GM18873 (cell line): ENCODE measurements around the gene IL6R.

ENCODE experiments used
- ATAC-seq: cut with Tn5 transposase; IDR thresholded peaks from one replicate; pipeline ENCODE4 v1.9.1; 2021; ENCODE audit warnings: mild to moderate bottlenecking, moderate library complexity, moderate number of reproducible peaks; ENCODE audit not compliant: unreplicated experiment, low FRiP score

Gene IL6R

DNA sequence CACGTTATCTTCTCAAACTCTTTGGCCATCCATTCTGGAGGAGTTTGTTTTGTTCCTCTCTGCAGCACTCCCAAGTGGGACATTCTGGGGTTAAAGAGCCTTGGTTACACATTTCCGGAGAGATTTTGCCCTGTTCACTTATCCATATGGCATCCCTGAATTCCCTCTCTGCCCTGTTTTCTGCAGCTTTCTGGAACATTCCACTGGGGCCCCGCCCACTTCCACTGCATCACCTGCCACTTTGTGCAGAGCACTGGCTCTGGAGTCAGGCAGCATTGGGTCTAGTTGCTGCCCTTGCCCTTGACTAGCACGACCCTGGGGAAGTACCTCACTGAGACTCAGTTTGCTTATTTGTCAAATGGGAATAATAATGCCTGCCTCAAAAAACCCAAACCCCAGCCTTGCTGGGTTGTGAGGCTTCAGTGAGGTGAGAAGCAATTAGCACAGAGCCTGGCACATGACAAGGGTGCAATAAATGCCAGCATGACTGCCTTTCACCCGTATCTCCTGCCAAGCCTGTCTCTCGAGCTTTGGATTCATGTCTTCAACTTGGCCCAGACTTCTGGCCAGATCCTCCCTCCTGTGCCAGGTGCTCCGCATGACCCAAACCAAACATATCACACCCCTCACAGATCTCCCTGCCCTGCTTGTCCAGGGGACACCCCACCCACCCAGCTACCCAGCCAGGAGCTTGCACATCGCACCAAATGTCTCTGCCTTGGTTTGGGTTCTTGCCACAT lies 38.3 kb downstream of the IL6R start:
- ATAC-seq = no peak

DNA sequence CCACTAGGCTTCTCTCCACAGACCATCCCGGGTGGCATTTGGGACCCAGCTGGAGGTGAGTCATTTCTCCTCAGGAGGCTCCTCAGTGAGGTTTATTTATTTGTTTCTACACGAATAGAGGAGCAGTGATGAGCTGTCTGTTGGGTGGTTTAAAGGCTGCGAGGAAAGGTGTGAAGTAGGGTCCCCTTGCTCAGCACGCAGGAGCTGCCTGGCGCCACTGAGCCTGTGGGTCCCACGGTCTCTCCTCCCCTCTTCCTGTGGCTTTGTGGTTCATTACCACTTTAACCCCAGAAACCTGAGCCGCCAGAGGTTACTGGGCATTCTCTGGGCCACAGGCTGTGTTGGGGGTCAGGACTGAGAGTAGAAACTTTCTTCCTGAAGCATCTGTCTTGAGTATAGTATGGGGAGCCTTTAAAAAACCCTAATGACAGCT lies 39.9 kb downstream of the IL6R start:
- ATAC-seq = no peak

DNA sequence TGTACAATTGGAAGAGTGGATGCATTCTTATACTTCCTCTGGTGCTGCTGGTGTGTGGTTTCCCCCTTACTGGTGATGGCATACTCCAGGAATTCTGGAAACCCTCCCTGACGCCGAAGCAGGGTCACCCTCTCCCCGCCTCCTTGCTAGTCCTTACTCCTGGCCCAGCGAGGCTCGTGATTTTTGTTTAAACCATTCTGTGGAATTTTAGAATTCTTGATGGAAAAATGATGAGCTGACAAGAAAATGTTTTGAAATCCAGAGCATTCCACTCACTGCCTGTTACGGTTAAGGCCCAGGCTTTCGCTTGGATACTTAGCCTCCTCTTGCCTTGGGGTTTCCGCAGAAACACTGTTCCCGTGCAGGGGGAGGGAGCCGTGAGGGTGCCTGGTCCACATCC lies 41.1 kb downstream of the IL6R start:
- ATAC-seq = no peak

DNA sequence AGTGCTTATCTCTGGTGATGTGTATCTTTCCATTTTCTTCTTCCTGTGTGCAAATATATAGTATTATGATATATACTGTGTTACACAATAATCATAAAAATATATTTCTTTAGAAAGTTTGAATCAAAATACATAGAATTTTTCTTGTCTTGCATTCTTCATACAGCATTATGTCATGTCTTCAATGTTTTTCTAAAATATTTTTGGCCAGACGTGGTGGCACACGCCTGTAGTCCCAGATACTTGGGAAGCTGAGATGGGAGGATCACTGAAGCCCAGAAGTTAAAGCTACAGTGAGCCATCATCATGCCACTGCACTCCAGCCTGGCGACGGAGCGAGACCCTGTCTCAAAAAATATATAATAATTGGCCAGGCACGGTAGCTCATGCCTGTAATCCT lies 41.6 kb downstream of the IL6R start:
- ATAC-seq = no peak

DNA sequence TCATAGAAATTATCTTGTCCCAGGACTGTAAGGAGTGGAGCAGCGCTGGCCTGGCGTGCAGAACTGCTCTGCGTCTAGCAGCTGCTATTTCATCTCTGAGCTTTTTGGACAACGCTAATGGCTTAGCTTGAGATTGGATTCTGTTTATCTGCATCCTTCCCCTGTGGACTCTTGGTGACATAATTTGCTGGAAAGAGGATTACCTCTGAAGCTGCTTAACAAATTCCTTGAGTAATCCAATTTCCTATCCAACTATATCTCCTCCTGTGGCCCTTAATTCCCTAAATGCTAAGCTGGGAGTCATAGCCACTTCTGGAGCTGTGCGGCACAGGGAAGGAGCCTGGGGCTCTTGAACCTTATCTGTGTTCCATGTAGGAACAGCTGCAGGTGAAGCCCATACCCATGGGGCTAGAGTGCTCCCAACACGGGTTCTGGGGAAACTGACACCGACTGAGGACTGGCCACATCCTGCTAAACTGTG lies 43.2 kb downstream of the IL6R start:
- ATAC-seq = no peak

DNA sequence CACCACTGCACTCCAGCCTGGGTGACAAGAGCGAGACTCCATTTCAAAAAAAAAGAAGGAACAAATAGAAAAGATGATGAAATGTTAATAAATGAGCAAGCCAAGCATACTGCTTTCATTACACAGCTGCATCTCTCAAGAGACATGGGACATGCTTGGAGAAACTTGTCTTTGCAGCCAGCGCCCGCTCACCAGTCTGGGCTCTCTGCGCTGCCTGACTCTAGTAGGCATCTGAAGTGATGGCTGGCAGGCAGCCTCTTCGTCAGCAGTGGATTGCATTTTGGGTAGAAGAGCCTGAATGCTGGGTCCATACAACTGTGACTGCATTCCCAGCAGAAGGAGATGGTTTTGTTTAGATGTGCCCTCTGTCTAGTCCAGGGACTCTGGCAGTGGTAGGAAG lies 48.0 kb downstream of the IL6R start:
- ATAC-seq = no peak

DNA sequence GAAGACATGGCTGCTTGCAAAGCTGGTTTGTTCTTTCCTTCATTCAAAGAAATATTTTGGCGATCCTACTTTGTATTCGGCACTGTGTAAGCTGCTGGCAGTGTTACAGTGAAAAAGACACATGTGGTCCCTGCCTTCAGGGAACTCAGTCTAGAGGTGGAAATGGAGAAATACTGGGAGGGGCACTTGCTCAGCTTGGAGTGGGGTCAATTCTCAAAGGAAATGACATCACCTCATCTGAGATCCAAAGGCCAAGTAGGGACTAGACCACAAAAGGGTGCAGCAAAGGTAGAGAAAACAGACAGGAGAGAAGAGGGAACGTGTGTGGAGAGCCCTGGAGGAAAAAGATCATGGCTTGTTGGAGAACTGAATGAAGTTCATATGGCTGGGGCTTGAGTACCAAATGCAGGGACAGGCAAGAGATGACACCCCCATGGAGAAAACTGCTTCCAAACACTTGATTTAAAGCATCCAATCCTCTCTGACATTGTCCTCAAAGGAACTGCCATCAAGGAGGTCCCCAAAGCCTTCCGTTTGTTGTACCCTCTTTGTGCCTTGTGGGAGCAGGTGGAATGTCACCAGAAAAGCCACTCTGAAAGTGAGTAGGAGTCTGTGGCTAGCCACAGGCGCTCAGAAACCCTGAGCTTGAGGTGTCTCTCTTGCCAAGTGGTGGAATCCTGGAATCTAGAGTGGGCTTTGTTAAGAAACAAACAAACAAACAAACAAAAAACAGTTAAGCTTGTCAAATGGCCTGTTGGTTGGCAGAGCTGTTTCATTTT lies 48.6 kb downstream of the IL6R start:
- ATAC-seq = no peak

DNA sequence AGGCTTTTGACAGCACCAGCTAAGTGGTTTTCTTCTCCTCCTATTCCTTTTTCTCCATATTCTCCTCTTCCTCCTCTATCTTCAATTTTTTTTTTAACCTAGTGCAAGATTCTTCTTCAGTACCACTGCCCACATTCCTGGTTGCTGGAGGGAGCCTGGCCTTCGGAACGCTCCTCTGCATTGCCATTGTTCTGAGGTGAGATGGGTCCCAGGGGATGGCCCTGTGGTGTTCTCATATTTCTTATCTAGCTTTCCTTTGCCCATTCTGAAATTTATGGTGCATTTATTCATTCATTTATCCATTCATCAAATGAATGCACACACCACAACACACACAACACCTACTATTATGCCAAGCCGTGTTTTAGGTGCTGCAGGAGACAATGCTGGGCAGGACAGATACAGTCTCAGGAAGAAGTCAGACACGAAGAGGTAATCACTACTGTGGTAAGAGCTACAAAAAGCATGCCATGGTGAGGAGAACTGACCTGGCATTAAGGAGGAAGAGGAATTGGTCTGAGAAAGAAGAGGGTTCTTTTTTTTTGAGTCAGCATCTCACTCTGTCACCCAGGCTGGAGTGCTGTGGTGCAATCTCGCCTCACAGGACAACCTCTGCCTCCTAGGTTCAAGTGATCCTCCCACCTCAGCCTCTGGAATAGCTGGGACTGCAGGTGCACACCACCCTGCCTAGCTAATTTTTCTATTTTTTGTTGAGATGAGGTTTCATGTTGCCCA lies 49.4 kb downstream of the IL6R start:
- ATAC-seq = no peak

DNA sequence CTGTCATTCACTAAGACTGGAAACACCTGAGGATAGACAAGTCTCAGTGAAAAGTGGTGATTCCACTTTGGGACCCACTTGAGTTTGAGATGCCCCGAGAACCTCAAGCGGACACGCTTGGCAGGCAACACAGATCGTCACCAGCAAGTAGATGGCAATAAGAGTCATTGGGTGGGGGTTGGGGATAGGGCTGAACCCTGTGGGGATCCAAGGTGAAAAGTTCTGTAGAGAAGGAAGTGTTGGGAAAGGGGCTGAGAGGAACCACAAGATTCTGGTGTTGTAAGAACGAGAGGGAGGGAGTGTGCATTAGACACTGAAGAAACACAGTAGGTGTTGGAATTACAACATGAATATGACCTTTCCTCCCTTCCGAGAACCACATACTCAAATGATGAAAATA lies 51.5 kb downstream of the IL6R start:
- no peak for ATAC-seq

DNA sequence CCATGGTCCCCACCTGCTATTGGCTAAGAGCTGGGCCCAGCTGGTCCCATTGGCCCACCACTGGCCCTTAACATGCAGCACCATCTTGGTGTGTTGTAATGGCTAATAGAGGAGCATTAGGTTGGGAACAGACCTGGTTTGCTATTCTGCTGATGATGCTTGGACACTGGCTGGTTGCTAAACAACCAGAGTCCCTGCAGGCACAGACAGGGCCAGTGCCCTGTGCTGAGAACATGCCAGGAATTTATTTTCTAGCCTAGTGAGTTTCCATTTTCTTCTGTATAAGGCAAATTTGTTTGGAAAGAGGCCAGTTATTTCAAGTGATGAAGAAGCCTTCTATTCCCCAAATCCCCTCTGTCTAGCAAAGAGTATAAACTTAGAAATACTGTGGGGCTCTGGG lies 53.9 kb downstream of the IL6R start:
- ATAC-seq = no peak

DNA sequence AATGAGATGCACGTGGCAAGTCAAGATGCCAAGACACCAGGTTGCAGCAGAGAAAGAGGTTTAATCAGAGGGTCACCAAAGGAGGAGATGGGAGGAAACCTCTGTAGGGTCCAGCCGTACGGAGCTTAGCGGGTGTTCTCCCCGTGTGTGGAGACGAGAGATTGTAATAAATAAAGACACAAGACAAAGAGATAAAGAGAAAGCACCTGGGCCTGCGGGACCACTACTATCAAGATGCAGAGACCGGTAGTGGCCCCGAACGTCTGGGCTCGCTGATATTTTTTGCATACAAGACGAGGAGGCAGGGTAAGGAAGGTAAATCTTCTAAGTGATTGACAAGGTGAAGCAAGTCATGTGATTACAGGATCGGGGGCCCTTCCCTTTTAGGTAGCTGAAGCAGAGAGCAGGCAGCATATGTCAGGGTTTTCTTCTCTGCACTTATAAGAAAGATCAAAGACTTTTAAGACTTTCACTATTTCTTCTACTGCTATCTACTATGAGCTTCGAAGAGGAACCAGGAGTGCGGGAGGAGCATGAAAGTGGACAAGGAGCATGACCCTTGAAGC lies 55.6 kb downstream of the IL6R start:
- ATAC-seq = no peak

DNA sequence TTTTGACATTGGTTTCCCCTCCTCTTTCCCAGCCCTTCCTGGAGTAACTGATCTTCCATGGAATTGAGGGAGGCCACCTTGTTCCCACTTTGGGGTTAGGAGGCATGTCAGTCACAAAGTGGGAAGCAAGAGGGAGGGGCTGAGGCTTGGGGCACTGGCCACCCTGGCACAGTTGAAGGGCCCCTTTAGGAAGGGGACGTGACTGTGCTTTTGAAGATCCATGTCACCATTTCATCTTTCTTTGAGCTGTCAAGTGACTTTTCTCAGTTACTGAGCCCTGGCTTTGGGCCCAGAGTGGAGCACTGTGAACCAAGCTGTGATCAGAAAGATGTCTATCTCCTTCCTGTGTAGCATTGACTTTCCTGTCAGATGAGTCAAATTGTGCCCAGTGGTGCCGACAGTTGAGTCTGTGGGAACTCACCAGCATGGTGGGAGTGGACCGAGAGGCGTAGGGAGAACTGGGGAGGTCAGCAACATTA lies 58.4 kb downstream of the IL6R start:
- no peak for ATAC-seq

DNA sequence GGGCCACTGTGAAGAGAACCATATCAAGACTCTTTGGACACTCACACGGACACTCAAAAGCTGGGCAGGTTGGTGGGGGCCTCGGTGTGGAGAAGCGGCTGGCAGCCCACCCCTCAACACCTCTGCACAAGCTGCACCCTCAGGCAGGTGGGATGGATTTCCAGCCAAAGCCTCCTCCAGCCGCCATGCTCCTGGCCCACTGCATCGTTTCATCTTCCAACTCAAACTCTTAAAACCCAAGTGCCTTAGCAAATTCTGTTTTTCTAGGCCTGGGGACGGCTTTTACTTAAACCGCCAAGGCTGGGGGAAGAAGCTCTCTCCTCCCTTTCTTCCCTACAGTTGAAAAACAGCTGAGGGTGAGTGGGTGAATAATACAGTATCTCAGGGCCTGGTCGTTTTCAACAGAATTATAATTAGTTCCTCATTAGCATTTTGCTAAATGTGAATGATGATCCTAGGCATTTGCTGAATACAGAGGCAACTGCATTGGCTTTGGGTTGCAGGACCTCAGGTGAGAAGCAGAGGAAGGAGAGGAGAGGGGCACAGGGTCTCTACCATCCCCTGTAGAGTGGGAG lies 60.6 kb downstream of the IL6R start:
- no peak for ATAC-seq

DNA sequence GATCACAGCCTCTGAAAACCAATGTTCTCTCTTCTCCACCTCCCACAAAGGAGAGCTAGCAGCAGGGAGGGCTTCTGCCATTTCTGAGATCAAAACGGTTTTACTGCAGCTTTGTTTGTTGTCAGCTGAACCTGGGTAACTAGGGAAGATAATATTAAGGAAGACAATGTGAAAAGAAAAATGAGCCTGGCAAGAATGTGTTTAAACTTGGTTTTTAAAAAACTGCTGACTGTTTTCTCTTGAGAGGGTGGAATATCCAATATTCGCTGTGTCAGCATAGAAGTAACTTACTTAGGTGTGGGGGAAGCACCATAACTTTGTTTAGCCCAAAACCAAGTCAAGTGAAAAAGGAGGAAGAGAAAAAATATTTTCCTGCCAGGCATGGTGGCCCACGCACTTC lies 61.1 kb downstream of the IL6R start:
- no peak for ATAC-seq

DNA sequence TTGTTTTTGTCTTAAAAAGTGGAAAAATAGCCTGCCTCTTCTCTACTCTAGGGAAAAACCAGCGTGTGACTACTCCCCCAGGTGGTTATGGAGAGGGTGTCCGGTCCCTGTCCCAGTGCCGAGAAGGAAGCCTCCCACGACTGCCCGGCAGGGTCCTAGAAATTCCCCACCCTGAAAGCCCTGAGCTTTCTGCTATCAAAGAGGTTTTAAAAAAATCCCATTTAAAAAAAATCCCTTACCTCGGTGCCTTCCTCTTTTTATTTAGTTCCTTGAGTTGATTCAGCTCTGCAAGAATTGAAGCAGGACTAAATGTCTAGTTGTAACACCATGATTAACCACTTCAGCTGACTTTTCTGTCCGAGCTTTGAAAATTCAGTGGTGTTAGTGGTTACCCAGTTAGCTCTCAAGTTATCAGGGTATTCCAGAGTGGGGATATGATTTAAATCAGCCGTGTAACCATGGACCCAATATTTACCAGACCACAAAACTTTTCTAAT lies 61.8 kb downstream of the IL6R start:
- ATAC-seq = no peak

DNA sequence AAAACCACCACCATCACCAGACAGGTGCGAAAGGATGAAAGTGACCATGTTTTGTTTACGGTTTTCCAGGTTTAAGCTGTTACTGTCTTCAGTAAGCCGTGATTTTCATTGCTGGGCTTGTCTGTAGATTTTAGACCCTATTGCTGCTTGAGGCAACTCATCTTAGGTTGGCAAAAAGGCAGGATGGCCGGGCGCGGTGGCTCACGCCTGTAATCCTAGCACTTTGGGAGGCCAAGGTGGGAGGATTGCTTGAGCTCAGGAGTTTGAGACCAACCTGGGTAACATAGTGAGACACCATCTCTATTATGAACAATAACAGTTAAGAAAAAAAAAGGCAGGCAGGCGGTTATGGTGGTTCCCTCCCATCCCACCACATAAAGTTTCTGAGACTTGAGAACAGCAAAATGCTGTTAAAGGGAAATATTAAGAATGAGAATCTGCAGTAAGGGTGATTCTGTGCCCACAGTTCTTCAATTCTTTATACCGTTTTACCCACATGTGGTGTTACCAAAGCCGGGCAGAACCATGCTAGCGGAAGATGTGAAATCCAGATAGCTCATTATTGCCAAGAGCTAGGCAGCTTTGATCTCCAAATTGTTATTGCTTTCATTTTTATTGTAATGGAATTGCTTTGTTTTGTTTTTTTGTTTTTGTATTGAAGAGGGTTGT lies 62.4 kb downstream of the IL6R start:
- ATAC-seq = no peak

DNA sequence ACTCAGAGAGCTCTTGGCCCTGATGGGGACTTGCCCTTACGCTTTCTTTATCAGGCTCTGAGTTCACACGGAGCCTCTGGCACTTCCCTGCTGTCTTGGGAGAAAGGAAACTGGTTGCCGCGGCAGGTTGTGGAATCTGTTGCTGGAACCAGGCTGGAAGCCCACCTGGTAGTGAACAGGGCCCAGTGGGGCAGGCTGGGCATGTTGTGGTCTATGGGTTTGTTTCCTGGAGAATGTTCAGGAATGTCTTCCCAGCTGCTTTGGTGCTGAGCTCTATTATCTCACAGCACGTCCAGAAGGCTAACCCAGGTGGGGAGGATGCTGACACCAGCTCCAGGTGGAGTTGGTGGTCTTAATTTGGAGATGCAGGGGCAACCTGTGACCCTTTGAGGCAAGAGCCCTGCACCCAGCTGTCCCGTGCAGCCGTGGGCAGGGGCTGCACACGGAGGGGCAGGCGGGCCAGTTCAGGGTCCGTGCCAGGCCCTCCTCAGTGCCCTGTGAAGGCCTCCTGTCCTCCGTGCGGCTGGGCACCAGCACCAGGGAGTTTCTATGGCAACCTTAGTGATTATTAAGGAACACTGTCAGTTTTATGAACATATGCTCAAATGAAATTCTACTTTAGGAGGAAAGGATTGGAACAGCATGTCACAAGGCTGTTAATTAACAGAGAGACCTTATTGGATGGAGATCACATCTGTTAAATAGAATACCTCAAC lies 63.5 kb downstream of the IL6R start:
- ATAC-seq = no peak

DNA sequence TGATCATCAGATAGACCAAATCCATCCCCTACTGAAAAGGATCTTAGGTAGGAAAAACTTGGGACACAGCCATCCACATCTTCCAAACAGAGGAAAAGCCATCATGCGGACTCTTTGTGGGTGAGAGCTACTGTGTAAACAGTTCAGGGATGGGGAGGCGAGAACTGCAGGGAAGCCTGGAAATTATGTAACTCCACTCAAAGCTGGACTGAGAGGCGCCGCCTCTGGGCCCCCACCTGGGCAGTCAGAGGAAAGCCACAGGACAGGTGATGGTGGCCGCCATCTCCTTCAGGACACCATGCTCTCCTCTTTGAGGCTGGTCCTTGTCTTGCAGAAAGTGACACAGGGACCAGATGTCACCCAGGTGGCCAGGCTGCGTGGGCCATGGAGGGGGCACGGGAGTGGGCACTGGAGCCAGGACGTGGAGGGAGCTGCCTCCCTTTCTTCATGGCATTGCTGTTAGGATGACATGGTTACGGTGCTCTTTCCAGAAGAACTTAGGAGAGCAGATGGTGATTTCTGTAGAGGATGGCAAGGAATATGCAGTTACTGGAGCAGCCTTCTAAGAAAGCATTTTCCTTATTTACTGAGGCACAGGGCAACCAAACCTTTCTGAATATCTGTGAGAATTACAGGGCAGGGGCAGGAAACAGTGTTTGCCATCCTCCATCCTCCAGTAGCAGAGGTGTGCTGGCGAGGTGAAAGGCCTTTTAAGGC lies 64.9 kb downstream of the IL6R start:
- ATAC-seq = no peak
